Endothelial cell of umbilical vein (primary cell): ENCODE measurements around the gene RPS24. TPM values are rescaled to one million over a fixed set of nuclear protein-coding genes. Genes with fewer than 3 reads are reported as not detected.

Experiments used
- BruUV-seq: library from RNA; stranded (reverse); fragments of 400-500 nt; replicated peaks from 2 replicates; lab custom pipeline; 2021; lab: Mats Ljungman, UMichigan
- CTCF ChIA-PET: fragments of 300-600, 350-600 bp; sonication (Branson Sonifier 250); formaldehyde crosslinking; loops from one replicate; lab custom pipeline; 2021; ENCODE audit warnings: antibody characterized with exemption, inconsistent platforms; lab: Charles Lee
- POLR2A ChIA-PET: fragments of 300-600, 350-600 bp; sonication (Branson Sonifier 250); formaldehyde crosslinking; loops from one replicate; lab custom pipeline; 2021; ENCODE audit warnings: antibody characterized with exemption, inconsistent platforms; lab: Charles Lee
- DNase-seq: peaks from one replicate; pipeline ENCODE4 v3.0.0-alpha.2; 2011; ENCODE audit warnings: low read depth, low spot score
- FAIRE-seq: peaks from 2 replicates; lab custom pipeline; 2011; peaks lifted over from hg19 to GRCh38; lab: Jason Lieb, UNC
- H2AFZ ChIP-seq: 2 replicates; pipeline ENCODE4 v1.6.0; 2012; ENCODE audit warnings: low read depth, low read length, control low read depth, inconsistent platforms
- H3K27ac ChIP-seq: 2 replicates; pipeline ENCODE4 v1.5.1; 2011; ENCODE audit warnings: low read depth, mild to moderate bottlenecking, control low read depth, low read length, moderate library complexity; ENCODE audit not compliant: insufficient read depth
- H3K27me3 ChIP-seq, 2 experiments: 2 replicates each; pipeline versions ENCODE4 v1.6.0 to v1.6.1; 2011; ENCODE audit warnings: low read length in 2 of 2, mixed read lengths in 1 of 2; ENCODE audit not compliant: control insufficient read depth in 2 of 2, insufficient read depth in 2 of 2
- H3K36me3 ChIP-seq, 2 experiments: 2 replicates in 1 of 2; 3 replicates in 1 of 2; pipeline ENCODE4 v1.5.1; 2011; ENCODE audit warnings: low read length in 2 of 2, mild to moderate bottlenecking in 1 of 2, moderate library complexity in 1 of 2; ENCODE audit not compliant: control insufficient read depth in 2 of 2, insufficient read depth in 2 of 2; ENCODE audit errors: extremely low read depth in 1 of 2
- H3K4me1 ChIP-seq: 3 replicates; pipeline ENCODE4 v1.5.1; 2011; ENCODE audit warnings: mild to moderate bottlenecking, low read length; ENCODE audit not compliant: control insufficient read depth, insufficient read depth; ENCODE audit errors: extremely low read depth
- H3K4me2 ChIP-seq: 2 replicates; pipeline ENCODE4 v1.6.1; 2011; ENCODE audit warnings: low read length, control low read depth, mixed read lengths; ENCODE audit not compliant: insufficient read depth
- H3K4me3 ChIP-seq, 3 experiments: fragments of 200-600 bp in 1 of 3; sonication (generic), shearing (Covaris generic) in 1 of 3; replicated peaks in 1 of 3; 2 replicates each; pipeline ENCODE4 v1.5.1; 2011 to 2016; ENCODE audit warnings: control low read depth in 3 of 3, low read length in 3 of 3, mild to moderate bottlenecking in 2 of 3, inconsistent platforms in 1 of 3, low read depth in 1 of 3, moderate library complexity in 1 of 3; ENCODE audit not compliant: insufficient read depth in 1 of 3
- H3K79me2 ChIP-seq: 2 replicates; pipeline ENCODE4 v1.6.0; 2012; ENCODE audit warnings: low read length, inconsistent platforms; ENCODE audit not compliant: control insufficient read depth, insufficient read depth
- H3K9ac ChIP-seq: replicated peaks from 2 replicates; pipeline ENCODE3; 2011; ENCODE audit warnings: low read length, control low read depth; ENCODE audit not compliant: insufficient read depth; ENCODE audit errors: extremely low read depth
- H3K9me1 ChIP-seq: replicated peaks from 3 replicates; pipeline ENCODE4 v1.6.0; 2011; ENCODE audit warnings: mild to moderate bottlenecking, low read length; ENCODE audit not compliant: control insufficient read depth, insufficient read depth; ENCODE audit errors: extremely low read depth
- H3K9me3 ChIP-seq: replicated peaks from 2 replicates; pipeline ENCODE4 v1.5.1; 2012; ENCODE audit warnings: low read length, inconsistent platforms; ENCODE audit not compliant: control insufficient read depth, insufficient read depth
- H4K20me1 ChIP-seq: replicated peaks from 2 replicates; pipeline ENCODE3; 2011; ENCODE audit warnings: mild to moderate bottlenecking, low read length; ENCODE audit not compliant: control insufficient read depth, insufficient read depth; ENCODE audit errors: extremely low read depth
- CTCF ChIP-seq, 2 donors: IDR thresholded peaks; 1 replicate in 1 of 2; 2 replicates in 1 of 2; pipeline ENCODE4 v1.5.1; 2011; ENCODE audit warnings: low read length in 2 of 2, mild to moderate bottlenecking in 2 of 2, moderate library complexity in 2 of 2, control low read depth in 1 of 2, inconsistent platforms in 1 of 2, low read depth in 1 of 2; ENCODE audit not compliant: insufficient read depth in 1 of 2; ENCODE audit errors: extremely low read depth in 1 of 2
- EZH2 ChIP-seq: IDR thresholded peaks from 2 replicates; pipeline ENCODE4 v1.6.1; 2012; ENCODE audit warnings: borderline replicate concordance, low read depth, mild to moderate bottlenecking, moderate library complexity, low read length, inconsistent platforms; ENCODE audit not compliant: severe bottlenecking
- FOS ChIP-seq: IDR thresholded peaks from 2 replicates; pipeline ENCODE4 v1.6.1; 2011; ENCODE audit warnings: mild to moderate bottlenecking, low read length, moderate library complexity, borderline replicate concordance; ENCODE audit not compliant: insufficient read depth
- GATA2 ChIP-seq: IDR thresholded peaks from 2 replicates; pipeline ENCODE4 v1.7.0; 2011; ENCODE audit warnings: low read depth, mild to moderate bottlenecking, moderate library complexity, mixed read lengths, low read length; ENCODE audit not compliant: insufficient read length, insufficient read depth
- JUN ChIP-seq: IDR thresholded peaks from 2 replicates; pipeline ENCODE4 v1.6.1; 2011; ENCODE audit warnings: borderline replicate concordance, low read depth; ENCODE audit not compliant: insufficient read length, insufficient read depth
- MAX ChIP-seq: IDR thresholded peaks from 2 replicates; pipeline ENCODE4 v1.6.1; 2011; ENCODE audit not compliant: insufficient read depth, insufficient read length
- MYC ChIP-seq: IDR thresholded peaks from one replicate; pipeline ENCODE4 v1.6.1; 2011; ENCODE audit warnings: mild to moderate bottlenecking, low read depth, low read length
- POLR2A ChIP-seq: IDR thresholded peaks from 2 replicates; pipeline ENCODE4 v1.6.1; 2012; ENCODE audit warnings: low read depth, mild to moderate bottlenecking, control low read depth, low read length
- POLR2AphosphoS5 ChIP-seq: IDR thresholded peaks from 2 replicates; pipeline ENCODE4 v1.6.1; 2012; ENCODE audit warnings: low read depth, mild to moderate bottlenecking, control low read depth, low read length, moderate library complexity; ENCODE audit not compliant: insufficient read depth
- dilution Hi-C: fragments of 300-500 bp; cut with MboI; formaldehyde crosslinking; loops from one replicate; pipeline ENCODE4 v1.15.0; 2019; ENCODE audit warnings: low sequenced_read_pairs; ENCODE audit not compliant: extremely low pct_ligation_motif_present
- intact Hi-C: fragments of 100-400 bp; cut with micrococcal nuclease; formaldehyde crosslinking; loops from one replicate; pipeline ENCODE4 v1.10.0; 2022
- polyA plus RNA-seq, 4 experiments: library from polyadenylated mRNA; depleted of rRNA in 3 of 4; stranded (reverse) in 3 of 4; unstranded in 1 of 4; fragments of >200 nt; gene quantifications; 2 replicates each; pipeline versions ENCODE4 v1.2.1 to v1.2.3, GENCODE V29; 2011 to 2012; ENCODE audit warnings: missing spikeins in 1 of 4
- total RNA-seq: library from RNA; stranded (reverse); gene quantifications from 2 replicates; pipeline ENCODE4 v1.2.3, GENCODE V29; 2021

RPS24 gene
- total and polyA plus RNA-seq, 2 donors (not counting 3 experiments of a cell fraction or from before 2014, with no cell fraction given) = 1,446 to 2,326 TPM

GRCh38 chr10:77984986-77985385, 48.7 kb upstream of the RPS24 start:
- TF ChIP-seq FOS = no peak
- no peak for TF ChIP-seq MYC
- no peak for TF ChIP-seq JUN
- TF ChIP-seq MAX = no peak
- no peak for TF ChIP-seq POLR2A
- TF ChIP-seq CTCF (IDR thresholded peaks at IDR 0.05; ENCODE audit: extremely low read depth in 1 of 2, insufficient read depth in 1 of 2, low read depth in 1 of 2, low read length in 2 of 2) = no peak
- no peak for TF ChIP-seq GATA2
- TF ChIP-seq EZH2 = no peak
- TF ChIP-seq POLR2AphosphoS5 = no peak
- no peak overlapping the region for H3K27ac ChIP-seq
- H4K20me1 ChIP-seq = peaks cover 6% of the 10 kb centered on the region
- no peak overlapping the region for H2AFZ ChIP-seq
- H3K79me2 ChIP-seq = no peaks in the 10 kb centered on the region
- BruUV-seq = no TSS peak
- H3K4me3 ChIP-seq = no peak overlapping the region
- no peak overlapping the region for H3K4me2 ChIP-seq
- intact Hi-C loops (no loop called here), dilution Hi-C loops (no loop called here)
- CTCF ChIA-PET = interaction anchor here (3.3 kb wide), 1 partner anchor 139 kb away, joined by 58 read pairs; no protein-coding TSS in a partner anchor
- H3K36me3 ChIP-seq = peaks cover 30 to 45% of the 10 kb centered on the region in 2 experiments
- H3K9me3 ChIP-seq = no peaks in the 10 kb centered on the region
- H3K27me3 ChIP-seq = no peaks in the 10 kb centered on the region
- H3K4me1 ChIP-seq = peaks cover 24% of the 10 kb centered on the region
- POLR2A ChIA-PET = no interaction called here
- DNase-seq = no peak
- no peak overlapping the region for H3K9ac ChIP-seq
- no peak for FAIRE-seq
- H3K9me1 ChIP-seq = no peaks in the 10 kb centered on the region
